H1 (cell line): ENCODE measurements around the gene ARL5A. TPM values are rescaled to one million over a fixed set of nuclear protein-coding genes. Genes with fewer than 3 reads are reported as not detected.

ENCODE experiments used
- CHD2 ChIP-seq: IDR thresholded peaks from 2 replicates; pipeline ENCODE4 v1.6.1; 2012; ENCODE audit warnings: low read length, improper control_type of control experiment
- CHD7 ChIP-seq: fragments of 300-600 bp; sonication (generic); IDR thresholded peaks from 2 replicates; pipeline ENCODE4 v1.7.1; 2012; ENCODE audit warnings: low read length, moderate library complexity, mild to moderate bottlenecking, inconsistent platforms; ENCODE audit not compliant: insufficient replicate concordance
- CREB1 ChIP-seq: IDR thresholded peaks from 2 replicates; pipeline ENCODE4 v1.6.1; 2012; ENCODE audit warnings: inconsistent platforms
- EZH2 ChIP-seq: fragments of 200-600 bp; sonication (generic); IDR thresholded peaks from 2 replicates; pipeline ENCODE4 v1.7.1; 2012; ENCODE audit warnings: low read depth, mild to moderate bottlenecking, moderate library complexity, low read length, inconsistent platforms; ENCODE audit not compliant: severe bottlenecking
- GTF2F1 ChIP-seq: IDR thresholded peaks from 2 replicates; pipeline ENCODE4 v1.6.1; 2012; ENCODE audit warnings: low read depth, low read length, improper control_type of control experiment, borderline replicate concordance
- JUN ChIP-seq: IDR thresholded peaks from 2 replicates; pipeline ENCODE4 v1.6.1; 2011; ENCODE audit warnings: low read depth, mild to moderate bottlenecking, improper control_type of control experiment, low read length
- KDM4A ChIP-seq: IDR thresholded peaks from one replicate; pipeline ENCODE4 v1.7.1; 2012; ENCODE audit warnings: low read depth, mild to moderate bottlenecking, moderate library complexity, low read length, inconsistent platforms; ENCODE audit not compliant: severe bottlenecking
- NANOG ChIP-seq: IDR thresholded peaks from 2 replicates; pipeline ENCODE4 v1.6.1; 2011; ENCODE audit warnings: low read length, low read depth, mild to moderate bottlenecking, inconsistent platforms; ENCODE audit not compliant: insufficient read depth, poor library complexity, severe bottlenecking
- NRF1 ChIP-seq: IDR thresholded peaks from 2 replicates; pipeline ENCODE4 v1.6.1; 2011; ENCODE audit warnings: mild to moderate bottlenecking, low read depth, low read length, improper control_type of control experiment
- SIN3A ChIP-seq, 2 experiments: IDR thresholded peaks in 1 of 2; conservative IDR thresholded peaks in 1 of 2; 2 replicates each; pipeline ENCODE4 v1.6.1; 2011 to 2012; ENCODE audit warnings: low read length in 2 of 2, improper control_type of control experiment in 1 of 2, low read depth in 1 of 2, mild to moderate bottlenecking in 1 of 2
- YY1 ChIP-seq: IDR thresholded peaks from 2 replicates; pipeline ENCODE4 v1.6.1; 2011; ENCODE audit warnings: low read depth, mild to moderate bottlenecking, low read length
- polyA plus RNA-seq, 7 experiments: library from polyadenylated mRNA; depleted of rRNA in 3 of 7; stranded (reverse) in 5 of 7; unstranded in 2 of 7; fragments of >200 nt in 5 of 7; fragments of 200-250 nt in 2 of 7; gene quantifications; 1 replicate in 5 of 7; 2 replicates in 1 of 7; 4 replicates in 1 of 7; pipeline versions ENCODE4 v1.2.1 to v1.2.3, GENCODE V29; 2011 to 2013; ENCODE audit warnings: missing spikeins in 2 of 7, mixed read lengths in 2 of 7
- total RNA-seq: library from RNA; stranded (reverse); fragmentation: NEBNext Ultra II Directional; extraction: Animal tissue kit (Norgen Biotek cat#: 25700); gene quantifications from 2 replicates; pipeline ENCODE4 v1.2.1, GENCODE V29; 2021

The ARL5A gene
- total and polyA plus RNA-seq, 2 of the 8 experiments (the other 6 are each of a cell fraction or from before 2014, with no cell fraction given), result 12.6 to 86.3 TPM

- no peak for TF ChIP-seq CHD7
- TF ChIP-seq EZH2, result no peak
- no peak for TF ChIP-seq YY1
- TF ChIP-seq CHD2, result no peak
- TF ChIP-seq CREB1, result no peak
- no peak for TF ChIP-seq GTF2F1
- no peak for TF ChIP-seq NANOG
- no peak for TF ChIP-seq JUN
- no peak for TF ChIP-seq SIN3A (conservative IDR thresholded peaks at IDR 0.05 in 1 of 2, IDR thresholded peaks at IDR 0.05 in 1 of 2; ENCODE audit: low read depth in 1 of 2, low read length in 2 of 2)
- TF ChIP-seq NRF1, result no peak
- TF ChIP-seq KDM4A, result no peak
These were observed 21.3 kb upstream of the ARL5A start (continued) for GRCh38 chr2:151849413-151850010.
